ENCODE measurements around the gene CRY1. TPM values are rescaled to one million over a fixed set of nuclear protein-coding genes. Genes with fewer than 3 reads are reported as not detected.
"Not testable (repeated sequence)": the region's sequence is repeated elsewhere in the genome, so short reads cannot be mapped to it uniquely, and the experiment has no call there.

CRY1 gene
- total RNA-seq, 6 experiments from 2014 or later: 7.5 to 12.5 (median 10.6) TPM

DNA sequence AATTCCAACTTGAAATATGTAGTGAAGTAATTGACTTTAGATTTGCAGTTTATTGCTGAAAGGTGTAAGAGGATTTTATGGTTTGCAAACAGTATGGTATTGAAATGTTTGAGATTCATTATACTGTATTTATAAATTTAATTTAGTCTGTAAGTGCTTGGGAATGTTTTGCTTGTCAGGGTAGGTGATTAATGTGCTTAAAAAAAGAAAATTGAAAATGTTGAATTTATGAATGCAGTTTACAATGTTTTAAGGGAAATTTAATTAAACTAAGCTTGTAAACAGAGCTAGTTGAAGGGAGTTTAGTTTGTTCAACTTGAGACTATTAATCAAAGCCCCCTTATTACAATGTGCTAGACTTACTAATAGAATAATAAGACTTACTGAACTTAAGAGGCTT, 18.0 kb upstream of the CRY1 start:
- H3K27me3 ChIP-seq: no peaks in the 10 kb centered on the region
- DNase-seq (no peak), ATAC-seq (no peak)
- TF ChIP-seq, protein P1, sequence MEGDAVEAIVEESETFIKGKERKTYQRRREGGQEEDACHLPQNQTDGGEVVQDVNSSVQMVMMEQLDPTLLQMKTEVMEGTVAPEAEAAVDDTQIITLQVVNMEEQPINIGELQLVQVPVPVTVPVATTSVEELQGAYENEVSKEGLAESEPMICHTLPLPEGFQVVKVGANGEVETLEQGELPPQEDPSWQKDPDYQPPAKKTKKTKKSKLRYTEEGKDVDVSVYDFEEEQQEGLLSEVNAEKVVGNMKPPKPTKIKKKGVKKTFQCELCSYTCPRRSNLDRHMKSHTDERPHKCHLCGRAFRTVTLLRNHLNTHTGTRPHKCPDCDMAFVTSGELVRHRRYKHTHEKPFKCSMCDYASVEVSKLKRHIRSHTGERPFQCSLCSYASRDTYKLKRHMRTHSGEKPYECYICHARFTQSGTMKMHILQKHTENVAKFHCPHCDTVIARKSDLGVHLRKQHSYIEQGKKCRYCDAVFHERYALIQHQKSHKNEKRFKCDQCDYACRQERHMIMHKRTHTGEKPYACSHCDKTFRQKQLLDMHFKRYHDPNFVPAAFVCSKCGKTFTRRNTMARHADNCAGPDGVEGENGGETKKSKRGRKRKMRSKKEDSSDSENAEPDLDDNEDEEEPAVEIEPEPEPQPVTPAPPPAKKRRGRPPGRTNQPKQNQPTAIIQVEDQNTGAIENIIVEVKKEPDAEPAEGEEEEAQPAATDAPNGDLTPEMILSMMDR (IDR thresholded peaks at IDR 0.05): no peak
- TF ChIP-seq POLR2A (IDR thresholded peaks at IDR 0.05): no peak
- H3K4me3 ChIP-seq: no peak overlapping the region
- intact Hi-C loops (cut with DNase I): no loop called here
- H3K9me3 ChIP-seq: no peaks in the 10 kb centered on the region
- no peak overlapping the region for H3K27ac ChIP-seq
- no peaks in the 10 kb centered on the region for H3K4me1 ChIP-seq
- H3K36me3 ChIP-seq: no peaks in the 10 kb centered on the region

DNA sequence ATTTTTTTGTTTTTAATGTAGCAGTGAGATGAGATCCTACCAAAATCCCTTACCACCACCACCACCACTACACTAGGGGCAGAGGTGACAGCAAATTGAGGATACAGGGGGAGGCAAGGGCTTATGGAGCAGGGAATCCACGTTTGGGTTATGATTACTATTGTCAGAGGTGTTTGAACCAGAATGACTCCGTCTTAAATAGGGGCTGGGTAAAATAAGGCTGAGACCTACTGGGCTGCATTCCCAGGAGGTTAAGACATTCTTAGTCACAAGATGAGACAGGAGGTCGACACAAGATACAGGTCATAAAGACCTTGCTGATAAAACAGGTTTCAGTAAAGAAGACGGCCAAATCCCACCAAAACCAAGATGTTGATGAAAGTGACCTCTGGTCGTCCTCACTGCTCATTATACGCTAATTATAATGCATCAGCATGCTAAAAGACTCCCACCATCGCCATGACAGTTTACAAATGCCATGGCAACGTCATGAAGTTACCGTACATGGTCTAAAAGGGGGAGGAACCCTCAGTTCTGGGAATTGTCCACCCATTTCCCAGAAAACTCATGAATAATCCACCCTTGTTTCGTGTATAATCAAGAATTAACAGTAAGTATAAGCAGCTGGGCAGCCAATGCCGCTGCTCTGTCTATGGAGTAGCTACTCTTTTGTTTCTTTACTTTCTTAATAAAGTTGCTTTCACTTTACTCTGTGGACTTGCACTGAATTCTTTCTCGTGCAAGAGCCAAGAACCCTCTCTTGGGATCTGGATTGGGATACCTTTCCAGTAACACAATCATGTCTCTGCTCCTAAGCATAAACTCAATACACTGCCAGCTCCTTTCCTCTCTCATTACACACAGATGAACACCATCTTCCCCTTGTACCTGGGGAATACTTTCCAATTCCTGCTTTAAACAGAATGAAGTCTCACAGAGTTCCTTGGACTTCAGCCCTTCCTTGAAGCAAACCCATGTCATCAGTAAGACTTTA, 16.7 kb upstream of the CRY1 start:
- H3K36me3 ChIP-seq: no peaks in the 10 kb centered on the region
- 61% methylated on average over 7 of the region's 12 CpGs for WGBS (ENCODE audit: insufficient coverage, low coverage, low lambda C conversion rate, missing lambda C conversion rate)
- H3K27ac ChIP-seq: no peak overlapping the region
- no peaks in the 10 kb centered on the region for H3K9me3 ChIP-seq
- DNase-seq (no peak), ATAC-seq (no peak)
- H3K4me1 ChIP-seq: no peaks in the 10 kb centered on the region
- no peak overlapping the region for H3K4me3 ChIP-seq
- TF ChIP-seq, protein P1 (IDR thresholded peaks at IDR 0.05): no peak
- no peak for TF ChIP-seq POLR2A (IDR thresholded peaks at IDR 0.05)
- intact Hi-C loops (cut with DNase I): no loop called here
- H3K27me3 ChIP-seq: no peaks in the 10 kb centered on the region

DNA sequence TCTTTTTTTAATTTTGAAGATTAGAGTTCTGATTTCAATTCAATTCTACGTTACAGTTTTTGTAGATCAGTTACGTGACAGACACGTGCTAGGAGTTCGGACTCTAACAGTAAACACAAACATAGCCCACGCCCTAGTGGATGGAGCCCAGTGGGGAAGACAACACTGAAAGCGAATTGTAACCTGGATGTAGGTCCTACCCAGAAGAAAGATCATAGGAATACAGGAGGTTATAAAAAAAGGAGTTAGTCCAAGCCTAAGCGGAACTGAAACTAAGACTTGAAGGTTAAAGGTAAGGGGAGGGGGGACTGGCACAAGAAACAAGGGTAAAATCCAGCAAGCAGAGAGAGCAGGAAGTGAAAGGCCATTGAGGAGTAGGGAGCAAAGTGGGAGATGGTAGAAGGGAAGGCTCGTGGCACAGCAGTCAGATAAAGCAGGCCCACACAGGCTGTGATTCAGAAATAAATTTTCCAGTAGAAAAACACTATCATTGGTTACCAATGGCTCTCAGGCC, 15.7 kb upstream of the CRY1 start:
- TF ChIP-seq, protein P1 (IDR thresholded peaks at IDR 0.05): no peak
- TF ChIP-seq POLR2A (IDR thresholded peaks at IDR 0.05): no peak
- Histone ChIP-seq H3K36me3 (no peaks in the 10 kb centered on the region), H3K9me3 (no peaks in the 10 kb centered on the region), H3K27ac (no peak overlapping the region), H3K27me3 (no peaks in the 10 kb centered on the region), H3K4me1 (no peaks in the 10 kb centered on the region), H3K4me3 (no peak overlapping the region)
- WGBS (ENCODE audit: insufficient coverage, low coverage, low lambda C conversion rate, missing lambda C conversion rate): 69% methylated on average over 8 of the region's 8 CpGs
- intact Hi-C loops (cut with DNase I): no loop called here
- no peak for DNase-seq
- no peak for ATAC-seq

DNA sequence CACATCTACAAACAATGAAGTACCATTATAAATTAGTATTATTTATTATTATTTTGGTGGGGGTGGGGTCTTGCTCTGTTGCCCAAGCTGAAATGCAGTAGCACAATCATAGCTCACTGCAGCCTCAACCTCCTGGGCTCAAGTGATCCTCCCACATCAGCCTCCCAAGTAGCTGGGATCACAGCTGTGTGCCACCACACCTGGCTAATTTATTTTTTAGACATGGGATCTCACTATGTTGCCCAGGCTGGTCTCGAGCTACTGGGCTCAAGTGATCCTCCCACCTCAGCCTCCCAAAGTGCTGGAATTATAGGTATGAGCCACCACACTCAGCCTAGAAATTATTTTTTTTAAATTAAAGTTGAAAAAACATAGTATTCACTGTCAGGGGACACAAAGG, 15.0 kb upstream of the CRY1 start:
- H3K27me3 ChIP-seq; DNase-seq; H3K4me1 ChIP-seq; H3K4me3 ChIP-seq; ATAC-seq; H3K9me3 ChIP-seq; intact Hi-C loops (cut with DNase I); H3K27ac ChIP-seq; H3K36me3 ChIP-seq: not testable (repeated sequence)
- 78% methylated on average over 1 of the region's 1 CpG for WGBS (ENCODE audit: insufficient coverage, low coverage, low lambda C conversion rate, missing lambda C conversion rate)

DNA sequence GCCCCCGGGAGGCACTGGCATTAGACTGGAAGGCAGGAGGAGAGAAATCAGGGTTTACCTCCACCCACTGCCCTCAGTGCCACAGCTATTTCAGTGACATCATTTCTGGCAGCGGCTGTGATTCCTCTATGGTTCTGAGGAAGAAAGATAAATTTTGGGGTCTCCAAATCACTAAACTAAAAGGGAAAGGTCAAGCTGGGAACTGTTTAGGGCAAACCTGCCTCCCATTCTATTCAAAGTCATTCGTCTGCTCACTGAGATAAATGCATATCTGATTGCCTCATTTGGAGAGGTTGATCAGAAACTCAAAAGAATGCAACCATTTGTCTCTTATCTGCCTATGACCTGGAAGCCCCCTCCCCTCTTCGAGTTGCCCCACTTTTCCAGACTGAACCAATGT, 14.0 kb upstream of the CRY1 start:
- intact Hi-C loops (cut with DNase I): no loop called here
- TF ChIP-seq, protein P1 (IDR thresholded peaks at IDR 0.05): no peak
- TF ChIP-seq POLR2A (IDR thresholded peaks at IDR 0.05): no peak
- Histone ChIP-seq H3K9me3 (no peaks in the 10 kb centered on the region), H3K4me1 (peaks cover 0 to 9% (median 3%) of the 10 kb centered on the region in 4 donors), H3K27ac (no peak overlapping the region), H3K27me3 (no peaks in the 10 kb centered on the region), H3K4me3 (no peak overlapping the region), H3K36me3 (no peaks in the 10 kb centered on the region)
- no peak for ATAC-seq
- WGBS (ENCODE audit: insufficient coverage, low coverage, low lambda C conversion rate, missing lambda C conversion rate): 50% methylated on average over 4 of the region's 4 CpGs
- no peak for DNase-seq
